ENCODE data around the gene CXCL5.
"Not testable (repeated sequence)": the region's sequence is repeated elsewhere in the genome, so short reads cannot be mapped to it uniquely, and the experiment has no call there.

CXCL5 gene

DNA sequence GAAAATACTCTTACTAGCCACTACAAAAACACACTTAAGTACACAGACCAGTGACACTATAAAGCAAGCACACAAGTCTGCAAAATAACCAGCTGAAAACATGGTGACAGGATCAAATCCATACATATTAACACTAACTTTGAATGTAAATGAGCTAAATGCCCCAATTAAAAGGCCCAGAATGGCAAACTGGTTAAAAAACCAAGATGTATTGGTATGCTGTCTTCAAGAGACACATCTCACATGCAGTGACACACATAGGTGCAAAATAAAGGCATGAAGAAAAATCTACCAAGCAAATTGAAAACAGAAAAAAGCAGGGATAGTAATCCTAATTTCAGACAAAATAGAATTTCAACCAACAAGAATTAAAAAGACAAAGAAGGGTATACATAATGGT is 27.5 kb downstream of the CXCL5 start:
- no peak for DNase-seq (ENCODE audit: low read depth, low spot score)

DNA sequence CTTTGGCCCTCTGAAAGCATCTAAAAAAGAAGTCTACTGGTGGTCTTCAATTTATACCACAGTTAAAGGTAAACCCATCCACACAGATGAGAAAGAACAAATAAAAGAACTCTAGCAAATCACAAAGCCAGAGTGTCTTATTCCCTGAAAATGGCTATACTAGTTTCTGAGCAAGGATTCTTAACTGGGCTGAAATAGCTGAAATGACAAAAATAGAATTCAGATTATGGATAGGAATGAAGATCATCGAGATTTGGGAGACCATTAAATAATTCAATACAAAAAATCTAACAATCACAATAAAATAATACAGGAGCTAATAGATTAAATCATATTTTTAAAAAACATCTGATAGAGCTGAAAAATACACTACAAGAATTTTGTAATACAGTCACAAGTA is 28.5 kb downstream of the CXCL5 start:
- no peak for DNase-seq (ENCODE audit: low read depth, low spot score)

DNA sequence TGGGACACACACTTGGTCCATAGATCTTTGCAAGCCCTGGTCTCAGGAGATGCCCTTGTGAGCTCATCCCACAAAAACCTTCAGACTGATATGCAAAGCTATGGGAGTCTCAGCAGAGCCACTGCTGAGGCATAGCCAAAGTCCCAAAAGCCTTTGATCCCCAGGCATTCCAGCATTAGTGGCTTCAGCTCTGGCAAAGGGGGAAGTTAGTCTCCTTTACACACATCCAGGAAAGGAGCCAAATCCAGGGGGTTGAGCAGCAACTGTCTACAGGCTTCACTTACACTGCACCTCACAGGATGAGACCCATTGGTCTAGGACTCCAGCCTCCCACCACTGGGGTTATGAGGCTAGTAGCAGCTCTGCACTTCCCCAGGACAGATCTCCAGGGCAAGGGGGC is 30.6 kb downstream of the CXCL5 start:
- no peak for DNase-seq (ENCODE audit: low read depth, low spot score)

DNA sequence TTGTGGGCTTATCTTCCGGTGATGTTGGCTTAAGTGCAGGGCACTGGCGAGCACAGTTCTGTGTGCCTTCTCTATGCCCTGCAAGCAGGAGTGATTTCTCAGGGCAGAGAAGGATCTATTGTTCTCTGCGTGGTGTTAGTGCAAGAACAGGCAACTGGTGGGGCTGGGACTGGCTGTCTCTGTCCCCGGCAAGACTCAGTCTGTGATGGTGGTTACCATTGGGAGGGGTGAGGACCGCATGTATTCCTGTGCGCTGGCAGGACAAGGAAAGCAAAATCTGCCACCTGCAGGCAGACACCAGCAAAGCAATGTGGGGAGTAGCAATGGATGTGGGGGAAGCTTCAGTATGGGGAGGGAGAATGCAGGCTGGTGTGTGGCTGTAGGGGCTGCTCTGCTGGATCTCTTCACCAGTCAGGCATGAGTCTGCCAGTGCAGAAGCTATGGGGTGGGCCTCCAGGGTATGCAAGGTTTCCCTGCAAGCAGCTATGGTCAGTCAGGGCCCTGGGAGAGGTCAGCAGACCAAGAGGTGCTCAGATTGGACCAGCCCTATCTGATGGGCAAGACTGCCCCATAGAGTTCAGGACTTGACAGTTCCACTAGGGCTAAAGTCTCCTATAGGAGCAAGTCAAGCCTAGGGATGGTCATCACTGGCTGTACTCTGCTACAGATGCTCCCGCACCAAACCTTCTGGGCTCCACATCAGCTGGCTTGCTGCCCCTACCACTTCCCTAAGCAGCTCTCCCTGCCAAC is 33.4 kb downstream of the CXCL5 start:
- no peak for DNase-seq (ENCODE audit: low read depth, low spot score)

DNA sequence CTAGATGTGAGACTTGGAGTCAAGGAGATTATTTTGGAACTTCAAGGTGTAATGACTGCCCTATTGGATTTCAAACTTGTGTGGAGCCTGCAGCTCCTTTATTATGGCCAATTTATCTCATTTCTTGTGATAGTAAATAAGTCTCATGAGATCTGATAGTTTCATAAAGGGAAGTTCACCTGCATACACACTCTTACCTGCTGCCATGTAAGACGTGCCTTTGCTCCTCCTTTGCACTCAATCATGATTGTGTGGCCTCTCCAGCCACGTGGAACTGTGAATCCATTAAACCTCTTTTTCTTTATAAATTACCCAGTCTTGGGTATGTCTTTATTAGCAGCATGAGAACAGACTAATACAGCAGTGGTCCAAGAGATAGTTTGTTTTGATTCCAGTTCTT is 35.8 kb downstream of the CXCL5 start:
- DNase-seq (ENCODE audit: low read depth, low spot score) = no peak

DNA sequence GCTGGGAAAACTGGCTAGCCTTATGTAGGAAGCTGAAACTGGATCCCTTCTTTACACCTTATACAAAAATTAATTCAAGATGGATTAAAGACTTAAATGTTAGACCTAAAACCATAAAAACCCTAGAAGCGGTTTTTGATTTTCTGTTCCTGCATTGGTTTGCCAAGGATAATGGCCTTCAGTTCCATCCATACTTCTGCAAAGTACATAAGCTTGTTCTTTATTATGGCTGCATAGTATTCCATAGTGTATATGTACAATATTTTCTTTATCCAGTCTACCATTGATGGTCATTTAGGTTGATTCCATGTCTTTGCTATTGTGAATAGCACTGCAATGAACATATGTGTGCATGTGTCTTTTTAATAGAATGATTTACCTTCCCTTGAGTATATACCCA is 39.4 kb downstream of the CXCL5 start:
- not testable (repeated sequence) for DNase-seq (ENCODE audit: low read depth, low spot score)

DNA sequence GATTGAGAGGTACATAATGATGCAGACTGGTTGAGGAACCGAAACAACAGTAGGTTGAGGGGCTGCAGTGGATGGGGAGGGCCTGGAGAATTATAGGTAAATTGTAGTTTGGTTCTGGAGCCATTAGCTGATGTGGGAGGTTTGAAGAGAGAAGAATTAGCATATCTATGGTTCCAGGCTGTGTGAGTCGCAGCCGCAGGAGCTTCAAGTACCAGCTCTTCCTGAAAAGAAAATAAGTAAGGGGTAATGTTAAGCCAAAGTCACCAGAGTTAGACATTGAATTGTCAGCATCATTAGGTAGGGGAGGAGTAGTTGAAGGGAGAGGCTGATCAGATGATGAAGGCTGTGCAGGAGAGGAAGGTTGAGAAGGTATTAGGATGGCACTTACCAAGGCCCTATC is 46.1 kb downstream of the CXCL5 start:
- DNase-seq (ENCODE audit: low read depth, low spot score) = no peak

DNA sequence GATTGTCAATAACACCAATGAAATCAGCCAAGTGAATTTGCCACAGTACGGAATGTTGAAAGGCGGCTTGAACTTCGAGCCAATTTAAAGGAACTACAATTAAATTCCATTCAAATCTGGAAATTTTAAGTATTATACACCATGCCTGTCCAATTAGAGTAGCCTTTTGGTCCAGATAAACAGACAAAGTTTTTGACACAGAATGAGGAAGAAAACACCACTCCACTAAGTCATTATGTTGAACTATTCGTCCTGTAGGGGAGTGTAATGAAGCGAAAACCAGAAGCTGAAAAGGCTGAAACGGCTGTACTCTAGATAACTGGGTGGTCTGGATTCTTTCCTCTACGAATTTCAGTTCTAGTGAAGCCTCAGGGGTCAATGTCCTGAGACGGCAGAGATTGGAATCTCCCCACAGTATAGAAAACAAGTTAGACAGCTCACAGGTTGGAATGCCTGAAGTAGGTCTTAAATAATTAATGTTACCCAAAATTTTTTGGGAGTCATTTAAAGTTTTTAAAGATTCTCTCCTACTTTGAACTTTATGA is 48.0 kb downstream of the CXCL5 start:
- not testable (repeated sequence) for DNase-seq (ENCODE audit: low read depth, low spot score)

DNA sequence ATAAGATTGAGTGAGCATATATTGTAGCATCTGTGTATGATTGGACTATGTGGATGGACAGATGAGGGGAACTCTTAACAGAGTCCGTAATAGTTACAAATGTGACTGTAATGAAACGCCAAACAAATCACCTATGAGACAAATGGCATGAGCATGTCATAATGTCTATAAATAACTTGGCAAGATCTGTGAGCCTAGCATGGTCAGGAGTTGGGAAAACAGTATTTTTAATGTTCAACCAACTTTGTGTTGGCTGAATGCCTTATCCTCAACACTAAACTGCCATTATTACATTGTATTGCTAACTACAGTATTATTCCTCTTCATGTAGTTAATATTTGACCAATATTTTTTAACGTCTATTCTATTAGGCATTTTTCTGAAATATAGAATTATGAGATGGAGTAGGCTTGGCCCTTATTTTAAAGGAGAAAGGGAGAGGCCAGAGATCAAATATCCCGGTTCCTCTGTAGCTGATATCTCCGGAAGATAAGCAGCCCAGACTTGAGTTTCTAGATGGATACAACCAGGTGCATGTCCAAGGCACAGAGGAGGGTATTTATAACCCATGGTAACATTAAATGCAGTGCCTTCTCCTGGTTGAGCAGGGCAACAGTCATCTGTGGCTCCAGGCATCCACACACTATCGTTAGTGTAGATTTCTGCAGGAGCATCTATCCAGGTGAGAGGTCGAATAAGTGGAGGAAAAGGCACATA is 49.3 kb downstream of the CXCL5 start:
- no peak for DNase-seq (ENCODE audit: low read depth, low spot score)

DNA sequence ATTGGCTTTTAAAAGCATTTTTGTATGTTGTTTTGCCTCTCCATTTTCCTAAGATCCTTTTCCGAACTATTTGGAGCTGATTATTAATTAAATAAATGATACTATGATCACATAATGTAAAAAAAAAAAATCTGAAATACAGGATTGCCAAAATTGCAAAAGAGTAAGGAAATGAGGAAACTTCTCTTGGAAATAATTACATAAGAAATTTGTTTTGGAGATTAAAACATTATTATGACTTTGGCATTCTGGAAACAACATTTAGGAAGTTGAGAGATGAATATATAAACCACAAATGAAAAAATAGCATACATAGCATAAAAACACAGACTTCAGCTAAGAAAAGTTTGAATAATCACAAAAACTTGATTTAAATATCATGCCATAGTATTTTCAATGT is 50.2 kb downstream of the CXCL5 start:
- DNase-seq (ENCODE audit: low read depth, low spot score) = no peak

DNA sequence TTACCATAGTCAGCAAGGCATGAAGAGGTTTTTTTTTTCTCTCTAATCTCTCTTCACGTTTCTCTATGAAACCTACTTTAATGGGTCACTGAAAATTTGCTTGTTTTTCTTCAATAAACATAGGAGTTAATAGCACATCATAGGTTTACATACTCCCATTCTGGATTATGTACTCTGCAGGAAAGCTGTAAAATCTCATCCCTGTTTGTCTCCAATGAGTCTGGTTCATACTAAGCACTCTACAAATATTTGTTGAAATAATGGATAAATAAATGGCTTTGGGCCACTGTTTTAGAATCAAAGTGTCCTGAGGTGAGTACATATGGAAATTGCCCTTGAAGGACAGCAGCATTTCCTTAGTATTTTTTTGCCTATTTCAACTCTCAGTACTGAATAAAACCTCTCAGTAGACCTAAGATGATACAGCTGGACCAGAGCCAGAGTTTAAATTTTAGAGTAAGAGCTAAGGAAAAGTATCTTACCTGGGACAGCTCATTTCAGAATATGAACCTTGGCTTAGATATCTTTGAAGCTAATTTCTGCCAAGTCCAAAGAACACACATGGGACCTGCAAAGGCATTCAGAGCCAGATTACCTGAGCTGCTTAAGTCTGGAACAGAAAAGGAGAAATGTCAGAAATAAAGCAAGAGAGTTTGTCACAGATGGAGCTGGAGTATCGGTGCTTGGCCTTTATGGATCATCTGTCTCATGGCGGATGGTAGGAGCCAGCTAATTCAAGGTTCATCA is 51.1 kb downstream of the CXCL5 start:
- DNase-seq (ENCODE audit: low read depth, low spot score) = no peak

DNA sequence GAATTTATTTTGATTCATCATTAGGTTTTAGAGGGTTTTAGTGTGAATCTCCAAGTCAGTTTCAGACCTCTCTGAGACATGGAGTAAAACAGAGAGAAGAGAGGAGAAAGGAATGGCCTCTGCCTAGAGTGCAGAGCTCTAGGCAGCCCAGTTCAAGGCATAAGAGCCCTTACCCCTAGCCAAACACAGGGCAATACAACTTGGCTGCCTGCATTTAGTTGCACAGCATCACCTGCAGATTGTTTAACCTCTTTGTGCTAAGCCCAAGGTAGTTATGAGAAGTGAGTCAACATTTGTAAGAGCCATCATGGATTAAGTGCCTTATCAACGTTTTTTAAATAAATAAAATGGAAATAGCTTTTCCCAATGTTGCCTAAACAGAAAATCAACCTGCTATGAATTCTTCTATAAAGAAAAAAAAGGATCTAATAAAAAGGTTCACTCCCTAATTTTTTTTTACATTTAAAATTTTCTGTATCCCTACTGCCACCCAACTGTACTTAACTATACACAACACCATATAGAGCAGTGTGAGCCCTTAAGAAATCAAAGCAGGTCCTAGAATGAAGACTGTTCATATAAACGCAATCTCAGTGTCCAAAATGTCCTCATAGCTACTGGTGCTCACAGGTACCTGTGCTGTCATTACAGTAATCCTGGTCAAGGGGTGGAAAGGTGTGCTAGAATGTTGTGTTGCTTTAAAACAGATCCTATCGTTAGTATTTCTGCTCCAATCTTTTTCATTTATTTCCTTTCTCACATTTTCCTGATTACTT is 52.6 kb downstream of the CXCL5 start:
- no peak for DNase-seq (ENCODE audit: low read depth, low spot score)
